ENCODE results near the gene SEC14L6. TPM values are rescaled to one million over a fixed set of nuclear protein-coding genes. Genes with fewer than 3 reads are reported as not detected.
"Not testable (repeated sequence)": the region's sequence is repeated elsewhere in the genome, so short reads cannot be mapped to it uniquely, and the experiment has no call there.

Gene SEC14L6
- total RNA-seq (2021; ENCODE audit: unreplicated experiment) (not detected), Bru-seq, nascent RNA (not detected), BruChase-seq, experiment 1, labeled RNA remaining after a 2-hour chase (not detected), BruChase-seq, experiment 2, labeled RNA remaining after a 6-hour chase (percentile 4 among the genes with signal in this experiment)
- polyA plus RNA-seq (2012; ENCODE audit: insufficient read length) = not detected
- long read RNA-seq = 0 reads

DNA sequence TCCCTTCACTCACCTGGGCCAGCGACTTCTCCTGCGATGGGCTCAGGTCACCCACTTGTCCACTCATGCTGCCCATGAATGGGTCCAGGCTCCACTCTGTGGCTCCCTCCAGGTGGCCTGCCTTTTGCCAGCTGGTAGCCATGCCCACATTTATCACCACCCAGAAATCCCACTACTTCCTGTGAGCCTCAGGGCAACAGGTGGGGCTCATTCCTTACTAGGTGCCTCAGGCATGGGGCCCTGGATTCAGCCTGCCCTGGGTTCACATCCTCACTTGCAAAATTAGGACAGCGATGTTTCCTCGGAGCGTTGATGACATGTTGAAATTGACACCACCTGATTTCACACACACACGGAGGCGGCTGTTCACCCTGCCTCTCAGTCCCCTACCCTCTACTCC lies at the start of gene SEC14L6:
SEC14L6 (minus strand) TSS at position 126 of the 400 bp plus-strand sequence; CDS start at position 67, 59 bp downstream.
- Histone ChIP-seq H3K4me1 (ENCODE audit: control insufficient read depth, insufficient read depth, low read length) (no peaks in the 10 kb centered on the region), H3K9me3 (ENCODE audit: control insufficient read depth, insufficient read depth, low read depth, low read length) (no peaks in the 10 kb centered on the region), H3K27ac (ENCODE audit: low read length) (no peak within 1 kb of the TSS), H3K36me3 (ENCODE audit: control insufficient read depth, insufficient read depth, low read length) (no peaks in the 10 kb centered on the region), H3K4me3 (ENCODE audit: low read depth in 2 of 2, low read length in 2 of 2) (no peak within 1 kb of the TSS), H3K27me3 (ENCODE audit: control insufficient read depth, insufficient read depth, low read length) (no peaks in the 10 kb centered on the region)
- in situ Hi-C loops (cut with HindIII; ENCODE audit: low pct_unique_long_range_greater_than_20kb, low sequenced_read_pairs) (no loop called here), intact Hi-C loops (cut with micrococcal nuclease; ENCODE audit: unreplicated experiment) (no loop called here)
- DNase-seq (ENCODE audit: low read depth, low spot score) (no peak), ATAC-seq (no peak)
- TF ChIP-seq SIN3A (IDR thresholded peaks at IDR 0.05; ENCODE audit: borderline replicate concordance, insufficient read depth, low read depth, low read length) (no peak), POLR2AphosphoS5 (IDR thresholded peaks at IDR 0.05; ENCODE audit: low read depth, low read length) (no peak), TCF7L2 (IDR thresholded peaks at IDR 0.05; ENCODE audit: low read depth, low read length) (no peak), REST (IDR thresholded peaks at IDR 0.05; ENCODE audit: insufficient read depth in 1 of 2, low read depth in 2 of 2, low read length in 1 of 2) (no peak)
- TF ChIP-seq, protein P1, sequence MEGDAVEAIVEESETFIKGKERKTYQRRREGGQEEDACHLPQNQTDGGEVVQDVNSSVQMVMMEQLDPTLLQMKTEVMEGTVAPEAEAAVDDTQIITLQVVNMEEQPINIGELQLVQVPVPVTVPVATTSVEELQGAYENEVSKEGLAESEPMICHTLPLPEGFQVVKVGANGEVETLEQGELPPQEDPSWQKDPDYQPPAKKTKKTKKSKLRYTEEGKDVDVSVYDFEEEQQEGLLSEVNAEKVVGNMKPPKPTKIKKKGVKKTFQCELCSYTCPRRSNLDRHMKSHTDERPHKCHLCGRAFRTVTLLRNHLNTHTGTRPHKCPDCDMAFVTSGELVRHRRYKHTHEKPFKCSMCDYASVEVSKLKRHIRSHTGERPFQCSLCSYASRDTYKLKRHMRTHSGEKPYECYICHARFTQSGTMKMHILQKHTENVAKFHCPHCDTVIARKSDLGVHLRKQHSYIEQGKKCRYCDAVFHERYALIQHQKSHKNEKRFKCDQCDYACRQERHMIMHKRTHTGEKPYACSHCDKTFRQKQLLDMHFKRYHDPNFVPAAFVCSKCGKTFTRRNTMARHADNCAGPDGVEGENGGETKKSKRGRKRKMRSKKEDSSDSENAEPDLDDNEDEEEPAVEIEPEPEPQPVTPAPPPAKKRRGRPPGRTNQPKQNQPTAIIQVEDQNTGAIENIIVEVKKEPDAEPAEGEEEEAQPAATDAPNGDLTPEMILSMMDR (IDR thresholded peaks at IDR 0.05) = no peak
- CTCF ChIA-PET = no interaction called here
- no TSS peak for BruUV-seq (replicated peaks)
- POLR2A ChIA-PET = no interaction called here

DNA sequence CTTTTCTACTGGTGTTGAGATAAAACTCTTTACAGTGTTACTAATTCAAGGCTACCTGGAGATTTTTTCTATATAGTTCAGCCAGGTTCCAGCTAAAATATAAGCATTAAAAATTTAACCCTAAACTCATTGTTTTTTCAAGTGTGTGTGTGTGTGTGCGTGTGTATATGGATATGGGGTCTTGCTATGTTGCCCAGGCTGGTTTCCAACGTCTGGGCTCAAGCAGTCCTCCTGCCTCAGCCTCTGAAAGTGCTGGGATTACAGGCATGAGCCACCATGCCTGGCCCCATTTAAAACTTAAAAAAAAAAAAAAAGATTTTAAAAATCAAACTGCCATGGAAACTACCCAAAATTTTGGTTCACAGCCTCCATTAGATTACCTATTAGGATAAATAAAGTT lies 49.7 kb upstream of the SEC14L6 start:
- Histone ChIP-seq H3K36me3 (ENCODE audit: control insufficient read depth, insufficient read depth, low read length) (peaks cover under 1% of the 10 kb centered on the region; the same call in 1 of the 2 replicates), H3K27me3 (ENCODE audit: control insufficient read depth, insufficient read depth, low read length) (no peaks in the 10 kb centered on the region), H3K4me1 (ENCODE audit: control insufficient read depth, insufficient read depth, low read length) (no peaks in the 10 kb centered on the region), H3K27ac (ENCODE audit: low read length) (no peak overlapping the region), H3K4me3 (ENCODE audit: low read depth in 2 of 2, low read length in 2 of 2) (no peak overlapping the region), H3K9me3 (ENCODE audit: control insufficient read depth, insufficient read depth, low read depth, low read length) (no peaks in the 10 kb centered on the region)
- CTCF ChIA-PET = no interaction called here
- no peak for DNase-seq (ENCODE audit: low read depth, low spot score)
- POLR2A ChIA-PET = no interaction called here
- BruUV-seq (replicated peaks) = no TSS peak
- TF ChIP-seq POLR2AphosphoS5 (IDR thresholded peaks at IDR 0.05; ENCODE audit: low read depth, low read length) (no peak), TCF7L2 (IDR thresholded peaks at IDR 0.05; ENCODE audit: low read depth, low read length) (no peak), SIN3A (IDR thresholded peaks at IDR 0.05; ENCODE audit: borderline replicate concordance, insufficient read depth, low read depth, low read length) (no peak), REST (IDR thresholded peaks at IDR 0.05; ENCODE audit: insufficient read depth in 1 of 2, low read depth in 2 of 2, low read length in 1 of 2) (no peak)
- TF ChIP-seq, protein P1 (IDR thresholded peaks at IDR 0.05) = no peak
- in situ Hi-C loops (cut with HindIII; ENCODE audit: low pct_unique_long_range_greater_than_20kb, low sequenced_read_pairs) = no loop called here
- intact Hi-C loops (cut with micrococcal nuclease; ENCODE audit: unreplicated experiment) = no loop called here
- no peak for ATAC-seq

DNA sequence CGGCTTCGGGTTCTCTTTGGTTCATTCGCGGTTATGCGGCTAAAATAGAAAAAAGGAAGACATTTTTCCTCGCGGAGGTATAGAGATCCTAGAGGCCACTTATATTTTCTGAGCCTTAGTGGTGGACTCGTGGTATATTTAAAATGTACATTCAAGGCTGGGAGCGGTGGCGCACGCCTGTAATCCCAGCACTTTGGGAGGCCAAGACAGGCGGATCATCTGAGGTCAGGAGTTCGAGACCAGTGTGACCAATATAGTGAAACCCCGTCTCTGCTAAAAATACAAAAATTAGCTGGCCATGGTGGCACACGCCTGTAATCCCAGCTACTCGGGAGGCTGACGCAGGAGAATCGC lies 45.8 kb upstream of the SEC14L6 start:
- Histone ChIP-seq H3K36me3 (ENCODE audit: control insufficient read depth, insufficient read depth, low read length) (peaks cover 17% of the 10 kb centered on the region), H3K4me1 (ENCODE audit: control insufficient read depth, insufficient read depth, low read length) (peaks cover 11% of the 10 kb centered on the region), H3K4me3 (ENCODE audit: low read depth in 2 of 2, low read length in 2 of 2) (peak overlapping the region; percentile 97 to 98)
- H3K27me3 ChIP-seq (ENCODE audit: control insufficient read depth, insufficient read depth, low read length); BruUV-seq (replicated peaks); H3K27ac ChIP-seq (ENCODE audit: low read length); in situ Hi-C loops (cut with HindIII; ENCODE audit: low pct_unique_long_range_greater_than_20kb, low sequenced_read_pairs); intact Hi-C loops (cut with micrococcal nuclease; ENCODE audit: unreplicated experiment); DNase-seq (ENCODE audit: low read depth, low spot score); POLR2A ChIA-PET; H3K9me3 ChIP-seq (ENCODE audit: control insufficient read depth, insufficient read depth, low read depth, low read length): not testable (repeated sequence)
- peak; percentile 22; the same call in 1 of the 2 replicates for ATAC-seq
- CTCF ChIA-PET = interaction anchor here (0.6 to 0.7 kb wide), 2 partner anchors 118 to 692 kb away, joined by 3 to 5 read pairs; no protein-coding TSS in a partner anchor

Data from Panc1 (cell line).